ENCODE results near the gene ZNF175.

The ZNF175 gene

DNA sequence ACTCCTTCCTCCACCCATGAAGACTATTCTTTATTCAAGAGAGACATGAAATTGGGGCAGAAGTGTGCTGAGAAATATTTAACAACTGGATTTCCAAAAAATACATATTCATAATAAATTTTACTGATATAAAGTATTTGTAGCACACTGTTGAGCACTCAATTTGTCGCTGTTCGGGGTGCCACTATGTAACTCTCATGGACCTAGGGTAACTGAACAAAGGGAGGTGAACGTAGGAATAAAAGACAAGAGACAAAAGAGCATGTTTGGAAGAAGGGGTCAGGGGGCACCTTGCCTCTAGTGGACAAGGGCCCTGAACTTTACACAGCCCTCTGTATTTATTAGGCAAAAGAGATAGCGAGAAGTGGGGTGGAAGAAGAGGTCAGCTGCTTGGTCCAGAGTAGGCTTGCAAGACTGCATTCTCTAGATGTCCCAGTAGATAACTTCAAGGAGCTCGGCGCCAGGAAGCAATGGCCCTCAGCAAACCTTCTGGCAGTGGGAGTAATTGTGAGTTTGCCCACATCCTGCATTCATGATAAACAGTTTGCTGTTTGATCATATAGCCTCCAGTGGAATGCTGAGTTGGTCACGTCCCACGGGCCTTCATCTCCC is 4.5 kb upstream of the ZNF175 start:
- no peak for TF ChIP-seq Cebpa-rat (IDR thresholded peaks at IDR 0.05)
- no peak overlapping the region for H3K4me2 ChIP-seq
- H3K27me3 ChIP-seq, result no peaks in the 10 kb centered on the region
- H3K4me1 ChIP-seq, result peaks cover 13% of the 10 kb centered on the region
- H4K20me1 ChIP-seq, result no peaks in the 10 kb centered on the region
- H3K9ac ChIP-seq, result no peak overlapping the region
- H3K36me3 ChIP-seq, result no peaks in the 10 kb centered on the region
- no peaks in the 10 kb centered on the region for H3K9me3 ChIP-seq
- no peak overlapping the region for H3K27ac ChIP-seq
- no peak overlapping the region for H3K4me3 ChIP-seq

DNA sequence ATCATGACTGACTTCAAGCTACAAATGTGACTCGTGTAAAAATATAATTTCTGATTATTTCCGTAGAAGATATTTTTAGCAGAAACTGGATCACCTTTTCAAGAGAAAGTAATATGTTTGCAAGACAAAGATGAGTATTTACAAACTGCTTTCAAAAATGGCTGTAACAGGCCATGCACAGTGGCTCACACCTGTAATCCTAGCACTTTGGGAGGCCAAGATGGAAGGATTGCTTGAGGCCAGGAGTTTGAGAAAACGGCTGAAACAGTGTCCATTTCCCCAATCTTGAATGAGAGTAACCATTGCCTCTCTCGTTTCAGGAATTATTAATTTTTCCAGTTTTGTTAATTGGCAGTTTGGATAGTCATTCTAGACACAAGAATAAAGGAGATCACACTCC is 3.5 kb upstream of the ZNF175 start:
- Histone ChIP-seq H3K4me2 (no peak overlapping the region), H3K9me3 (no peaks in the 10 kb centered on the region), H3K36me3 (no peaks in the 10 kb centered on the region), H3K27me3 (no peaks in the 10 kb centered on the region), H3K9ac (no peak overlapping the region), H3K4me1 (peaks cover 22% of the 10 kb centered on the region), H3K27ac (no peak overlapping the region), H4K20me1 (no peaks in the 10 kb centered on the region), H3K4me3 (no peak overlapping the region)
- no peak for TF ChIP-seq Cebpa-rat (IDR thresholded peaks at IDR 0.05)

GRCh38 chr19:51568456-51568855 is 2.6 kb upstream of the ZNF175 start:
- no peak for TF ChIP-seq Cebpa-rat (IDR thresholded peaks at IDR 0.05)
- H3K9ac ChIP-seq, result no peak overlapping the region
- H3K27me3 ChIP-seq, result no peaks in the 10 kb centered on the region
- no peak overlapping the region for H3K27ac ChIP-seq
- H3K9me3 ChIP-seq, result no peaks in the 10 kb centered on the region
- no peaks in the 10 kb centered on the region for H4K20me1 ChIP-seq
- H3K4me3 ChIP-seq, result no peak overlapping the region
- H3K4me1 ChIP-seq, result peaks cover 25% of the 10 kb centered on the region
- no peak overlapping the region for H3K4me2 ChIP-seq
- peaks cover 5% of the 10 kb centered on the region for H3K36me3 ChIP-seq

- no peak for TF ChIP-seq Cebpa-rat (IDR thresholded peaks at IDR 0.05)
- peak overlapping the region; percentile 66 for H3K4me3 ChIP-seq
- H3K4me1 ChIP-seq, result peaks cover 12% of the 10 kb centered on the region
- no peaks in the 10 kb centered on the region for H4K20me1 ChIP-seq
- no peaks in the 10 kb centered on the region for H3K9me3 ChIP-seq
- H3K4me2 ChIP-seq, result peak overlapping the region; percentile 75
- H3K9ac ChIP-seq, result peak overlapping the region; percentile 54; the same call in 1 of the 2 replicates
- 0 out of 2 replicates have a peak overlapping the region, but pooled peaks have one; percentile 5 for H3K27ac ChIP-seq
- peaks cover 13% of the 10 kb centered on the region for H3K36me3 ChIP-seq
- no peaks in the 10 kb centered on the region for H3K27me3 ChIP-seq
Observed at GRCh38 chr19:51571599-51571998, 516 bp downstream of the ZNF175 start.

DNA sequence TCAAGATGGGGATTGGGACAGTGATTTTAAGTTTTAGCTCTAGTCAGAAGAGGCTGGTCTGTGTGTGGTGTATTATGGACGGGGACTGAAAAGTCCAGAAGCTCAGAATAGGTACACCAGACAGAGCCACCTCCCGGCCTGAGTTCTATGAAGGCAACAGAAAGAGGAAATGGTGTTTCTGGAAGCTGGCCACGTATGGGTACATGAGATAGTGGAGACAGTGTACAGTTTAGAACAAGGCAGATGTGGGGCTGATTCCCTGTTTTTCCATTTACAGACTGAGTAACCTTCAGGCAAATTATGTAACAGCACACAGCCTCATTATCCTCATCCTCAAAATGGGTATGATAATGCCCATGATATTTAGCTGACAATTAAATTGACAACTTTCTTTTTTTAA is 1.3 kb downstream of the ZNF175 start:
- H3K9ac ChIP-seq, result no peak overlapping the region
- H3K36me3 ChIP-seq, result peaks cover 16% of the 10 kb centered on the region
- no peak overlapping the region for H3K4me3 ChIP-seq
- no peaks in the 10 kb centered on the region for H4K20me1 ChIP-seq
- no peak for TF ChIP-seq Cebpa-rat (IDR thresholded peaks at IDR 0.05)
- peak overlapping the region; percentile 75 for H3K4me2 ChIP-seq
- no peaks in the 10 kb centered on the region for H3K9me3 ChIP-seq
- peaks cover 12% of the 10 kb centered on the region for H3K4me1 ChIP-seq
- no peak overlapping the region for H3K27ac ChIP-seq
- H3K27me3 ChIP-seq, result no peaks in the 10 kb centered on the region

DNA sequence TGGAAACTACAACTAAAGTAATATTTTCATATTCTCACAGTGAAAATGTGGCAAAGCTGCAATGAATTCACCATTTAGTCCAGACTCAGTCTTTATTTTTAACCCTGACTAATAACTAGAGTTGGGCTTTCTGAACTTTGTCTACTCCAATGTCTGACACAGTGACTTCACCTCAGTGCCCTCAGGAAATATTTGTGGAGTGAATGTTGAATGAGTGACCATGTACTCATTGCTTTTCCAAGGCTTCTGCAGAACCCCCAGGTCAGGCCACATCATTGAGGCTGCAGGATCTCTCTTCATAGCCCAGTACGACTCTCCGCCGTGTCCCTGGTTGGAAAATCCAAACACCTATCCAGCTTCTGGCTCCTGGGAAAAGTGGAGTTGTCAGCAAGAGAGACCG is 1.8 kb downstream of the ZNF175 start:
- Histone ChIP-seq H3K4me3 (no peak overlapping the region), H4K20me1 (no peaks in the 10 kb centered on the region)

GRCh38 chr19:51573331-51573730 is 2.2 kb downstream of the ZNF175 start:
- no peak overlapping the region for H3K4me2 ChIP-seq
- H3K4me1 ChIP-seq, result peaks cover 12% of the 10 kb centered on the region
- no peaks in the 10 kb centered on the region for H3K9me3 ChIP-seq
- no peak overlapping the region for H3K4me3 ChIP-seq
- no peaks in the 10 kb centered on the region for H4K20me1 ChIP-seq
- no peak overlapping the region for H3K9ac ChIP-seq
- no peak overlapping the region for H3K27ac ChIP-seq
- H3K36me3 ChIP-seq, result peaks cover 18% of the 10 kb centered on the region
- no peaks in the 10 kb centered on the region for H3K27me3 ChIP-seq
- TF ChIP-seq Cebpa-rat (IDR thresholded peaks at IDR 0.05), result no peak

More for the DNA sequence above, 1.8 kb downstream of the ZNF175 start:
- H3K4me1 ChIP-seq, result peaks cover 12% of the 10 kb centered on the region
- H3K27ac ChIP-seq, result no peak overlapping the region
- TF ChIP-seq Cebpa-rat (IDR thresholded peaks at IDR 0.05), result no peak
- no peak overlapping the region for H3K9ac ChIP-seq
- no peaks in the 10 kb centered on the region for H3K9me3 ChIP-seq
- H3K4me2 ChIP-seq, result no peak overlapping the region
- no peaks in the 10 kb centered on the region for H3K27me3 ChIP-seq
- H3K36me3 ChIP-seq, result peaks cover 16% of the 10 kb centered on the region

DNA sequence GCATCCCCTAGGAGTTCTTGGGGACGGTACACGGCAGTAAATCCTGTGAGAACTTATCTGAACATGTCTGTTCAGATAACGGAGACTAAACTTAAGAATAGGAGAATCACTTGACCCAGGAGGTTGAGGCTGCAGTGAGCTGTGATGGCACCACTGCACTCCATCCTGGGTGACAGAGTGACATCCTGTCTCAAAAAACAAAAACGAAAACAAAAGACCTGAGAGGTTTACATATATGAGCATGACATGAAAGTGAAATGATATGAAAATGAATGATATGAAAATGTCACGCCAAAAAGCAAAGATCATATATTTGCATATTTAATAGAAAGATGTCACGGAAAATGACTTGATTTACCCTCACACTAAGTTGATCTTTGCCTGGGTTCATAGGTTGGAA is 5.8 kb downstream of the ZNF175 start:
- Histone ChIP-seq H3K4me2 (no peak overlapping the region), H3K4me1 (peaks cover 10% of the 10 kb centered on the region), H3K9me3 (no peaks in the 10 kb centered on the region), H3K27ac (no peak overlapping the region), H3K27me3 (no peaks in the 10 kb centered on the region), H3K4me3 (no peak overlapping the region), H3K36me3 (peaks cover 35% of the 10 kb centered on the region), H3K9ac (no peak overlapping the region), H4K20me1 (no peaks in the 10 kb centered on the region)
- no peak for TF ChIP-seq Cebpa-rat (IDR thresholded peaks at IDR 0.05)

- H3K9me3 ChIP-seq, result peaks cover 39% of the 10 kb centered on the region
- H3K9ac ChIP-seq, result no peak overlapping the region
- H3K27me3 ChIP-seq, result no peaks in the 10 kb centered on the region
- no peak overlapping the region for H3K4me3 ChIP-seq
- H3K27ac ChIP-seq, result no peak overlapping the region
- no peak for TF ChIP-seq Cebpa-rat (IDR thresholded peaks at IDR 0.05)
- H3K4me1 ChIP-seq, result no peaks in the 10 kb centered on the region
- H3K36me3 ChIP-seq, result peaks cover 62% of the 10 kb centered on the region
- H3K4me2 ChIP-seq, result no peak overlapping the region
- H4K20me1 ChIP-seq, result no peaks in the 10 kb centered on the region
Observed at GRCh38 chr19:51586103-51586728, 15.1 kb downstream of the ZNF175 start.

GRCh38 chr19:51586799-51587198 is 15.7 kb downstream of the ZNF175 start:
- no peak overlapping the region for H3K9ac ChIP-seq
- no peaks in the 10 kb centered on the region for H4K20me1 ChIP-seq
- peaks cover 57% of the 10 kb centered on the region for H3K36me3 ChIP-seq
- peaks cover 39% of the 10 kb centered on the region for H3K9me3 ChIP-seq
- no peaks in the 10 kb centered on the region for H3K27me3 ChIP-seq
- no peaks in the 10 kb centered on the region for H3K4me1 ChIP-seq
- H3K4me3 ChIP-seq, result no peak overlapping the region; the same call in 1 of the 2 replicates
- H3K27ac ChIP-seq, result no peak overlapping the region
- TF ChIP-seq Cebpa-rat (IDR thresholded peaks at IDR 0.05), result no peak
- H3K4me2 ChIP-seq, result no peak overlapping the region
